Uterus (tissue), 2 donors: ENCODE results near the gene THAP2.
"Not testable (repeated sequence)": the region's sequence is repeated elsewhere in the genome, so short reads cannot be mapped to it uniquely, and the experiment has no call there.

Experiments used
- POLR2A ChIP-seq, 2 donors: fragments of 450-650 bp; IDR thresholded peaks; one replicate each; pipeline ENCODE4 v1.6.1; 2016; ENCODE audit warnings: antibody characterized with exemption in 2 of 2, mild to moderate bottlenecking in 1 of 2, moderate library complexity in 1 of 2
- TF ChIP-seq, protein P1 (sequence below), 4 experiments: fragments of 200-600 bp in 2 of 4; fragments of 450-650 bp in 2 of 4; sonication (generic) in 2 of 4; IDR thresholded peaks; one replicate each; pipeline ENCODE4 v1.5.1; 2016 to 2019; ENCODE audit warnings: antibody characterized with exemption in 4 of 4, mild to moderate bottlenecking in 2 of 4, moderate library complexity in 1 of 4

DNA sequence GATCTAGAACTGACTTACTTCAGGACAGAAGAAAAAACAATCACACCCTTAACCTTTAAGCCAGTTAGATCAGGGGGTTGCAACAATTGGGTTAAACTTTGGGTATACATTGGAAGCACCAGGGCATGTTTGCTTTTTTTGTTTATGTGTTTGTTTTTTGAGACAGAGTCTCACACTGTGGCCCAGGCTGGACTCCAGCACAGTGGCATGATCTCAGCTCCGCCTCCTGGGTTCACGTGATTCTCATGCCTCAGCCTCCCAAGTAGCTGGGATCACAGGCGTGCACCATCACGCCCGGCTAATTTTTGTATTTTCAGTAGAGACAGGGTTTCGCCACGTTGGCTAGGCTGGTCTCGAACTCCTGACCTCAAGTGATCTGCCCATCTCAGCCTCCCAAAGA is 38.1 kb downstream of the THAP2 start:
- TF ChIP-seq POLR2A (IDR thresholded peaks at IDR 0.05): not testable (repeated sequence)
- TF ChIP-seq, protein P1, sequence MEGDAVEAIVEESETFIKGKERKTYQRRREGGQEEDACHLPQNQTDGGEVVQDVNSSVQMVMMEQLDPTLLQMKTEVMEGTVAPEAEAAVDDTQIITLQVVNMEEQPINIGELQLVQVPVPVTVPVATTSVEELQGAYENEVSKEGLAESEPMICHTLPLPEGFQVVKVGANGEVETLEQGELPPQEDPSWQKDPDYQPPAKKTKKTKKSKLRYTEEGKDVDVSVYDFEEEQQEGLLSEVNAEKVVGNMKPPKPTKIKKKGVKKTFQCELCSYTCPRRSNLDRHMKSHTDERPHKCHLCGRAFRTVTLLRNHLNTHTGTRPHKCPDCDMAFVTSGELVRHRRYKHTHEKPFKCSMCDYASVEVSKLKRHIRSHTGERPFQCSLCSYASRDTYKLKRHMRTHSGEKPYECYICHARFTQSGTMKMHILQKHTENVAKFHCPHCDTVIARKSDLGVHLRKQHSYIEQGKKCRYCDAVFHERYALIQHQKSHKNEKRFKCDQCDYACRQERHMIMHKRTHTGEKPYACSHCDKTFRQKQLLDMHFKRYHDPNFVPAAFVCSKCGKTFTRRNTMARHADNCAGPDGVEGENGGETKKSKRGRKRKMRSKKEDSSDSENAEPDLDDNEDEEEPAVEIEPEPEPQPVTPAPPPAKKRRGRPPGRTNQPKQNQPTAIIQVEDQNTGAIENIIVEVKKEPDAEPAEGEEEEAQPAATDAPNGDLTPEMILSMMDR (IDR thresholded peaks at IDR 0.05): not testable (repeated sequence)
